DOHH2 (cell line): ENCODE measurements around the gene RAB38.

Experiments
- CTCF ChIP-seq: fragments of 200-600 bp; sonication (generic); IDR thresholded peaks from one replicate; pipeline ENCODE4 v1.5.1; 2014; ENCODE audit warnings: antibody characterized with exemption, mild to moderate bottlenecking, low read depth, low read length; ENCODE audit not compliant: poor library complexity, severe bottlenecking
- EZH2phosphoT487 ChIP-seq: fragments of 200-600 bp; sonication (generic); IDR thresholded peaks from 2 replicates; pipeline ENCODE4 v1.6.1; 2017; ENCODE audit warnings: borderline replicate concordance, mild to moderate bottlenecking, antibody characterized with exemption, low read length, moderate library complexity, mixed read lengths

GRCh38 chr11:88117281-88117858, 57.9 kb downstream of the RAB38 start:
- TF ChIP-seq CTCF, result no peak
- TF ChIP-seq EZH2phosphoT487, result no peak
